ENCODE data around the gene CCDC137.

CCDC137 gene

DNA sequence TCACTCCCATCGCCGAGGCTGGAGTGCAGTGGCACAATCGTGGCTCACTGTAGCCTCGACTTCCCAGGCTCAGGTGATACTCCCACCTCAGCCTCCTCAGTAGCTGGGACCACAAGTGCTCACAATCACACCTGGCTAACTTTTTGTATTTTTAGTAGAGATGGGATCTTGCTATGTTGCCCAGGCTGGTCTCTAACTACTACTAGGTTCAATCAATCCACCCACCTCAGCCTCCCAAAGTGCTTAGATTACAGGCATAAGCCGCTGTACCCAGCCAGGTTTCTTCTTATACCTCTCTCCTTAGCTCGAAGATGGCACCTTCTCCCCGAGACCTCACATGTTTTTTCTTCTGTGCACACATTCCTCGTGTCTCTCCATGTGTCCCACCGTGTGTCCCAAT, 26.5 kb upstream of the CCDC137 start:
- H3K27ac ChIP-seq, result no peak overlapping the region
- no peaks in the 10 kb centered on the region for H3K9me3 ChIP-seq
- no peaks in the 10 kb centered on the region for H3K36me3 ChIP-seq
- H3K27me3 ChIP-seq, result peaks cover 4% of the 10 kb centered on the region
- H3K4me1 ChIP-seq (ENCODE audit: control insufficient read depth in 1 of 2, insufficient read depth in 1 of 2, low read depth in 1 of 2, low read length in 1 of 2), result peaks cover 18 to 19% of the 10 kb centered on the region in 2 experiments
- no peak overlapping the region for H3K4me3 ChIP-seq (ENCODE audit: low read depth in 1 of 2, low read length in 1 of 2)
- TF ChIP-seq, protein P1, sequence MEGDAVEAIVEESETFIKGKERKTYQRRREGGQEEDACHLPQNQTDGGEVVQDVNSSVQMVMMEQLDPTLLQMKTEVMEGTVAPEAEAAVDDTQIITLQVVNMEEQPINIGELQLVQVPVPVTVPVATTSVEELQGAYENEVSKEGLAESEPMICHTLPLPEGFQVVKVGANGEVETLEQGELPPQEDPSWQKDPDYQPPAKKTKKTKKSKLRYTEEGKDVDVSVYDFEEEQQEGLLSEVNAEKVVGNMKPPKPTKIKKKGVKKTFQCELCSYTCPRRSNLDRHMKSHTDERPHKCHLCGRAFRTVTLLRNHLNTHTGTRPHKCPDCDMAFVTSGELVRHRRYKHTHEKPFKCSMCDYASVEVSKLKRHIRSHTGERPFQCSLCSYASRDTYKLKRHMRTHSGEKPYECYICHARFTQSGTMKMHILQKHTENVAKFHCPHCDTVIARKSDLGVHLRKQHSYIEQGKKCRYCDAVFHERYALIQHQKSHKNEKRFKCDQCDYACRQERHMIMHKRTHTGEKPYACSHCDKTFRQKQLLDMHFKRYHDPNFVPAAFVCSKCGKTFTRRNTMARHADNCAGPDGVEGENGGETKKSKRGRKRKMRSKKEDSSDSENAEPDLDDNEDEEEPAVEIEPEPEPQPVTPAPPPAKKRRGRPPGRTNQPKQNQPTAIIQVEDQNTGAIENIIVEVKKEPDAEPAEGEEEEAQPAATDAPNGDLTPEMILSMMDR (IDR thresholded peaks at IDR 0.05), result no peak

DNA sequence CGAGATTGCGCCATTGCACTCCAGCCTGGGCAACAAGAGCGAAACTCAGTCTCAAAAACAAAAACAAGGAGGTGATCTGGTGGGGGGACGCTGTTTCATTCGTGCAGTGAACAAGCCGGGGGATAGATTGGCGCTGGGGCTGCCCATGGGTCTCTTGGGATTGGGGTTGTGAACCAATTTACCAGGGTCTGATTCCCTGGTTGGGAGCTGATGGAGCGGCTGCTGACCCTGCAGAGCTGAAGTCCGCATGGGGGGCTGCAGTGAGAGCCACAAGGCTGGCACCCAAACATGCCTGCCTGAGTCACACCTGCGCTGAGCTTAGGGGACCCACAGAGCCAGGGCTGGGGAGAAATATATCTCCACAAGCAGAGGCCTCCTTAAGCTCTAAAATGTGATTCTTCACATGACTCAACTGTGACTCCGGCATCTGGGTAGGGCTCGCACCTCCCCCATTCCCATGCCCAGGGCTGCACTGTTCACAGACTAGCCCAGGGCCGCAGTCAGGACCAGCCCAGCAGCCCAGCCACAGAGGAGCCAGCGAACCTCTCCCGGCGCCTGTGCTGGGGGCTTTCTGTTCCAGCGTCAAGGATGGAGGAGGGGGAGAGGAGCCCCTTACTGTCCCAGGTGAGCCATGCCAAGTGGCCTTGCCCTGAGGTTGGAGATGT, 24.6 kb upstream of the CCDC137 start:
- no peak overlapping the region for H3K4me3 ChIP-seq (ENCODE audit: low read depth in 1 of 2, low read length in 1 of 2)
- H3K27ac ChIP-seq, result no peak overlapping the region
- H3K9me3 ChIP-seq, result no peaks in the 10 kb centered on the region
- H3K36me3 ChIP-seq, result no peaks in the 10 kb centered on the region
- H3K27me3 ChIP-seq, result peaks cover 19% of the 10 kb centered on the region
- peaks cover 5 to 6% of the 10 kb centered on the region in 2 experiments for H3K4me1 ChIP-seq (ENCODE audit: control insufficient read depth in 1 of 2, insufficient read depth in 1 of 2, low read depth in 1 of 2, low read length in 1 of 2)
- TF ChIP-seq, protein P1 (IDR thresholded peaks at IDR 0.05), result no peak

DNA sequence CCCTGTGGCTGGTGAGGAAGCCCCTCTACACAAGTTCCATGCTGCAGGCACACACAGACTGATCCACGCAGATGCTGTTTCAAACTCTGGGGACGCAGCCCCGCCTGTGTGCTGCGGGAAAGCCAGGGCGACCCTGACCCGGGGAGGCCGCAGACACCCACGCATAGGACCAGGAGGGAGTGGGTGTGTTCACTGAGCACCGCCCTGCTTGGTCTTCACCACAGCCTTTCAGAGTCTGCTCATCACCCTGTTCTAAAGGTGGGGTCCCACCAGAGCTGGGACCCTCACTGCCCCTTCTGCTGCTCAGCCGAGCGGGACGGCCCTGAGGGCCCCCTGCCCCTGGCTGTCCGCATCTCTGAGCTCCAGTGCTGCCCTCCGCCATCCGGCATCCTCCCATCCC, 22.0 kb upstream of the CCDC137 start:
- H3K9me3 ChIP-seq, result peaks cover 7% of the 10 kb centered on the region

DNA sequence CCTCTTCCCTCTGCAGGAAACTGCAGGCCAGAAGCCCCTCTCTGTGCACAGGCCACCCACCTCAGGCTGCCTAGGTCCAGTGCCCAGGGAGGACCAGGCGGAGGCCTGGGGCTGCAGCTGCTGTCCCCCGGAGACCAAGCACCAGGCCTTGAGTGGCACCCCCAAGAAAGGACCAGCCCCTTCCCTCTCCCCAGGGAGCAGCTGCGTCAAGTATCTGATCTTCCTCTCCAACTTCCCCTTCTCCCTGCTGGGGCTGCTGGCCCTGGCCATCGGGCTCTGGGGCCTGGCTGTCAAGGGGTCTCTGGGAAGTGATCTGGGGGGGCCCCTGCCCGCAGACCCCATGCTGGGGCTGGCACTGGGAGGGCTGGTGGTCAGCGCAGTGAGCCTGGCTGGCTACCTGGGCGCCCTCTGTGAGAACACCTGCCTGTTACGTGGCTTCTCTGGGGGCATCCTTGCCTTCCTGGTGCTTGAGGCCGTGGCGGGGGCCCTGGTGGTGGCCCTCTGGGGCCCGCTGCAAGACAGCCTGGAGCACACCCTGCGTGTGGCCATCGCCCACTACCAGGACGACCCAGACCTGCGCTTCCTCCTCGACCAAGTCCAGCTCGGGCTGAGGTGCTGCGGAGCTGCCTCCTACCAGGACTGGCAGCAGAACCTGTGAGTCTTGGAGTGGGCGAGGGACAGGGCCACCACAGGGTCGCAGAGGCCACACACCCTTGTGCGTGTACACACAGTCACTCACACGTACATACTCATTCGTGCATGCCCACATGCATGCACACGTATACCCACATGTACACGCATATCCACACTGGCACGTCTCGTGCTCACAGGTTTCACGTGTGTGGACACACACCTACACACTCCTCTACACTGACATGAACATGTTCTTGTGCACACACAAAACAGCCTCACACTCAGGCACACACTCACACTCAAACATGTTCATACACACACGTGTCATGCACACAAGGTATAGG, 21.3 kb upstream of the CCDC137 start:
- Histone ChIP-seq H3K27ac (no peak overlapping the region), H3K4me1 (ENCODE audit: control insufficient read depth in 1 of 2, insufficient read depth in 1 of 2, low read depth in 1 of 2, low read length in 1 of 2) (no peaks in the 10 kb centered on the region), H3K36me3 (no peaks in the 10 kb centered on the region), H3K4me3 (ENCODE audit: low read depth in 1 of 2, low read length in 1 of 2) (no peak overlapping the region), H3K9me3 (peaks cover 7% of the 10 kb centered on the region), H3K27me3 (peaks cover 49% of the 10 kb centered on the region)
- TF ChIP-seq, protein P1 (IDR thresholded peaks at IDR 0.05), result no peak

More for the DNA sequence above, 22.0 kb upstream of the CCDC137 start:
- TF ChIP-seq, protein P1 (IDR thresholded peaks at IDR 0.05), result no peak
- H3K27ac ChIP-seq, result no peak overlapping the region
- no peaks in the 10 kb centered on the region for H3K36me3 ChIP-seq
- no peak overlapping the region for H3K4me3 ChIP-seq (ENCODE audit: low read depth in 1 of 2, low read length in 1 of 2)
- H3K4me1 ChIP-seq (ENCODE audit: control insufficient read depth in 1 of 2, insufficient read depth in 1 of 2, low read depth in 1 of 2, low read length in 1 of 2), result no peaks in the 10 kb centered on the region
- peaks cover 41% of the 10 kb centered on the region for H3K27me3 ChIP-seq

DNA sequence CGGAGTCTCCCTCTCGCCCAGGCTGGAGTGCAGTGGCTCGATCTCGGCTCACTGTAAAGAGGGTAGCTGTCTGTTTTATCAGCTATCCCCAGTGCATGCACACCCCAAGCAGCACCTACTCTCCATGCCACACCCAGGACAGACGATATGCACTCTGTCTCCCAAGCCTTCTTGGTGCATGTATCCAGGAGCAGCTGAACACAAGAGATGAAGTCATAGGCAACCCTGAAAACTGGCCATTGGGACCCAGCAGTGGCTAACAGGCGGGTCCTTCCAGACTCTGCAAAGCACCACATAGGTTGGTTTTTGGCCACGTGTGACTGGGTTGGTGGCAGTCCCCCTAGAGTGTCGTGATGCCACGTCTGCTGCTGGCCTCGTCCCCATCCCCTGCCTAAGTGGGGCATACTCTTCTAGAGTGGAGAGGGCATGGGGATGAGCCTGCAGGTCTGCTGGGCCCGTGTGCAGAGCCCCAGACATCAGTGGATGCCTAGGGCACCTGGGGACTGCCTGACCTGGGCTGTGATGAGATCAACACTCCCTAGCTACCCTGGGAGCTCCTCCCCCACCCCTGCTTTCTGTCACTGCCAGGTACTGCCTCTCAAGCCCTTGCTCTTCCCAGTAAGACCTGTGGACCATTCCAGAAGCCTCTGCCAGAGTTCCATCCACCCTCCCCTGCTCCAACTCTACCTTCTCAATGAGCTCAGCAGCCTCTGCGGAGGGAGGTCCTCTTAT, 19.5 kb upstream of the CCDC137 start:
- peaks cover 7% of the 10 kb centered on the region for H3K9me3 ChIP-seq
- TF ChIP-seq, protein P1 (IDR thresholded peaks at IDR 0.05), result no peak
- H3K27me3 ChIP-seq, result peaks cover 56% of the 10 kb centered on the region
- H3K27ac ChIP-seq, result no peak overlapping the region
- H3K36me3 ChIP-seq, result no peaks in the 10 kb centered on the region
- H3K4me3 ChIP-seq (ENCODE audit: low read depth in 1 of 2, low read length in 1 of 2), result no peak overlapping the region
- H3K4me1 ChIP-seq (ENCODE audit: control insufficient read depth in 1 of 2, insufficient read depth in 1 of 2, low read depth in 1 of 2, low read length in 1 of 2), result no peaks in the 10 kb centered on the region
